ENCODE data around the gene MND1. TPM values are rescaled to one million over a fixed set of nuclear protein-coding genes. Genes with fewer than 3 reads are reported as not detected.

MND1 gene
- total RNA-seq, 3 donors from 2014 or later (not counting 1 experiment from before 2014, with no cell fraction given): 0.33 TPM; not detected in 2

GRCh38 chr4:153464068-153464467, 119.6 kb downstream of the MND1 start:
- Histone ChIP-seq H3K36me3 (ENCODE audit: control insufficient read depth, insufficient read depth, low read length) (no peaks in the 10 kb centered on the region), H3K27me3 (ENCODE audit: control insufficient read depth, insufficient read depth, low read length) (no peaks in the 10 kb centered on the region), H3K4me1 (ENCODE audit: control insufficient read depth, insufficient read depth, low read length) (peaks cover 15% of the 10 kb centered on the region), H3K4me3 (ENCODE audit: low read length) (no peak overlapping the region), H3K9me3 (ENCODE audit: control insufficient read depth, insufficient read depth, low read length) (no peaks in the 10 kb centered on the region), H3K27ac (ENCODE audit: low read length) (no peak overlapping the region)
- Mint-ChIP-seq H3K27ac (no peak overlapping the region), H3K4me1 (peaks cover 34% of the 10 kb centered on the region in 2 donors), H3K9me3 (no peaks in the 10 kb centered on the region), H3K36me3 (no peaks in the 10 kb centered on the region), H3K27me3 (ENCODE audit: low read depth in 2 of 2) (no peaks in the 10 kb centered on the region), H3K4me3 (peak overlapping the region; percentile 2)
- DNase-seq (no peak), ATAC-seq (no peak)
- intact Hi-C loops (cut with micrococcal nuclease): loop anchor here (2.0 to 10.0 kb wide), 2 partner anchors 25 to 111 kb away; no protein-coding TSS in a partner anchor
- no peak for TF ChIP-seq CTCF (IDR thresholded peaks at IDR 0.05)
- 93% methylated on average over 1 of the region's 1 CpG for WGBS (ENCODE audit: insufficient coverage)

Other genes with a start within 250 kb of the MND1 start
- gene TRIM2, start 140.2 kb upstream of the MND1 start, total RNA-seq: under 1 TPM in 1 of 3 donors, not detected in 2; 0.11 TPM
- 100 to 1,000 TPM in 1 of 3 donors, 10 to 100 TPM in 2; 67.8 to 105 (median 71.1) TPM for gene TMEM131L, start 121.7 kb downstream of the MND1 start, total RNA-seq

Data from natural killer cell (primary cell).